Karpas-422 (cell line): ENCODE results near the gene ALPL. TPM values are rescaled to one million over a fixed set of nuclear protein-coding genes. Genes with fewer than 3 reads are reported as not detected.

ENCODE experiments used
- DNase-seq: peaks from one replicate; pipeline ENCODE4 v3.0.0-alpha.2; 2015
- H2AFZ ChIP-seq: fragments of 200-600 bp; sonication (generic); 2 replicates; pipeline ENCODE4 v1.6.1; 2014; ENCODE audit warnings: antibody characterized with exemption, low read length, mixed read lengths
- H3K27ac ChIP-seq: fragments of 200-600 bp; sonication (generic); 2 replicates; pipeline ENCODE4 v1.5.1; 2014; ENCODE audit warnings: mild to moderate bottlenecking, low read length, moderate library complexity
- H3K27me3 ChIP-seq: fragments of 200-600 bp; sonication (generic); 2 replicates; pipeline ENCODE4 v1.6.1; 2014; ENCODE audit warnings: low read length, mixed read lengths
- H3K36me3 ChIP-seq: fragments of 200-600 bp; sonication (generic); 2 replicates; pipeline ENCODE4 v1.6.1; 2014; ENCODE audit warnings: low read length, mixed read lengths; ENCODE audit not compliant: insufficient read depth
- H3K4me1 ChIP-seq: fragments of 200-600 bp; sonication (generic); 2 replicates; pipeline ENCODE4 v1.6.1; 2014; ENCODE audit warnings: mild to moderate bottlenecking, low read length, mixed read lengths
- H3K4me2 ChIP-seq: fragments of 200-600 bp; sonication (generic); 2 replicates; pipeline ENCODE4 v1.6.1; 2014; ENCODE audit warnings: low read length, low read depth, mild to moderate bottlenecking; ENCODE audit not compliant: poor library complexity, severe bottlenecking
- H3K4me3 ChIP-seq: fragments of 200-600 bp; sonication (generic); 2 replicates; pipeline ENCODE4 v1.5.1; 2014; ENCODE audit warnings: mild to moderate bottlenecking, antibody characterized with exemption, low read length, mixed read lengths
- H3K79me2 ChIP-seq: fragments of 200-600 bp; sonication (generic); 2 replicates; pipeline ENCODE4 v1.6.1; 2014; ENCODE audit warnings: mild to moderate bottlenecking, low read length, mixed read lengths
- H3K9ac ChIP-seq: fragments of 200-600 bp; sonication (generic); 2 replicates; pipeline ENCODE4 v1.6.0; 2014; ENCODE audit warnings: low read length
- H3K9me2 ChIP-seq: fragments of 200-600 bp; sonication (generic), shearing (Covaris generic); replicated peaks from 2 replicates; pipeline ENCODE4 v1.6.0; 2014; ENCODE audit warnings: mild to moderate bottlenecking, low read length, moderate library complexity; ENCODE audit not compliant: insufficient read depth
- H3K9me3 ChIP-seq: fragments of 300-700, 200-600 bp; sonication (generic); 2 replicates; pipeline ENCODE4 v1.6.1; 2014; ENCODE audit warnings: low read length, mixed read lengths
- H4K20me1 ChIP-seq: fragments of 200-600 bp; sonication (generic); 2 replicates; pipeline ENCODE4 v1.6.1; 2014; ENCODE audit warnings: mild to moderate bottlenecking, antibody characterized with exemption, low read length, low read depth; ENCODE audit not compliant: insufficient read depth
- total RNA-seq: library from RNA; depleted of rRNA; stranded (reverse); fragments of >200 nt; shearing (Covaris generic); gene quantifications from 2 replicates; pipeline ENCODE4 v1.2.3, GENCODE V29; 2014; ENCODE audit warnings: low replicate concordance

Gene ALPL
- total RNA-seq, 1 experiment from 2014 or later: not detected

DNA sequence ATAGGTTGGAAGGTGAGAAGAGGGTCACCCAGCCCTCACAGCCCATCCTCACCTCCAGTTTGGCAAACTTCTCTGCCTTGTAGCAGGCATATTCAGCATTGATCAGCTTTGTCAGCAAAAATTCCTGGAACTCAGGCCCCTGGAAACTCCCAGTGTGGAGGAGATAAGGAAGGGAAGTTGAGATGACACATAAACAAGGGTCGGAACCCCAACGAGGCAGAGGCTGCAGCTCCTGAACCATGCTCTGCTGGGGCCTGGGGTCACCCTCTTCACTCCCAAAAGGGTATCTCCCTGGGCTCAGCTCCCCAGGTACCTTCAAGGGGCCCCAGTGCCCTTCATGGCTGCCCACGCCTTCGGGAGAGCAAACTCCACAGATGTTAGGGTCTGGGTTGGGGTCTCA is 99.6 kb downstream of the ALPL start:
- no peaks in the 10 kb centered on the region for H3K36me3 ChIP-seq
- H2AFZ ChIP-seq: no peak overlapping the region
- no peaks in the 10 kb centered on the region for H3K9me3 ChIP-seq
- no peak overlapping the region for H3K27ac ChIP-seq
- H3K4me1 ChIP-seq: peaks cover 6% of the 10 kb centered on the region
- H3K9ac ChIP-seq: no peak overlapping the region
- no peaks in the 10 kb centered on the region for H3K27me3 ChIP-seq
- H3K4me3 ChIP-seq: no peak overlapping the region
- DNase-seq: no peak
- no peaks in the 10 kb centered on the region for H3K9me2 ChIP-seq
- no peaks in the 10 kb centered on the region for H3K79me2 ChIP-seq
- no peaks in the 10 kb centered on the region for H4K20me1 ChIP-seq
- H3K4me2 ChIP-seq: no peak overlapping the region

DNA sequence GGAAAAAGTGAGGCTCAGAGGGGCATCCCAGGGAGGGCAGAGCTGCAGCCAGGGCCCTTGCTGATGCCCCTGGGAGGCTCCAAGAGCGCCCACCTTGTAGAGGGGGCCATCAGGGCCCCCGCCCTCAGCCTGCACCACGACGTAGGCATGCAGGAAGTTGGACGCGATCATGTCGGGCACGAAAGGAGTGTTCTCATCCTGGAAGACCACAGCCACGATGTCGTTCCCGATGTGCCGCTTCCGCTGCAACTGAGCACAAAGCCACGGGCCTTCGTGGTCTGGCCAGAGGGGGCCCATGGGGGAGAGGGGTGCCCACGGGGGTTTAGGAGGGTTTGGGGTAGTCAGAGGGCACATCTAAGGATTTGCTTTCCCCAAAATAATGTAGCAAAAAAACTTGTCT is 100.8 kb downstream of the ALPL start:
- H3K27me3 ChIP-seq: no peaks in the 10 kb centered on the region

DNA sequence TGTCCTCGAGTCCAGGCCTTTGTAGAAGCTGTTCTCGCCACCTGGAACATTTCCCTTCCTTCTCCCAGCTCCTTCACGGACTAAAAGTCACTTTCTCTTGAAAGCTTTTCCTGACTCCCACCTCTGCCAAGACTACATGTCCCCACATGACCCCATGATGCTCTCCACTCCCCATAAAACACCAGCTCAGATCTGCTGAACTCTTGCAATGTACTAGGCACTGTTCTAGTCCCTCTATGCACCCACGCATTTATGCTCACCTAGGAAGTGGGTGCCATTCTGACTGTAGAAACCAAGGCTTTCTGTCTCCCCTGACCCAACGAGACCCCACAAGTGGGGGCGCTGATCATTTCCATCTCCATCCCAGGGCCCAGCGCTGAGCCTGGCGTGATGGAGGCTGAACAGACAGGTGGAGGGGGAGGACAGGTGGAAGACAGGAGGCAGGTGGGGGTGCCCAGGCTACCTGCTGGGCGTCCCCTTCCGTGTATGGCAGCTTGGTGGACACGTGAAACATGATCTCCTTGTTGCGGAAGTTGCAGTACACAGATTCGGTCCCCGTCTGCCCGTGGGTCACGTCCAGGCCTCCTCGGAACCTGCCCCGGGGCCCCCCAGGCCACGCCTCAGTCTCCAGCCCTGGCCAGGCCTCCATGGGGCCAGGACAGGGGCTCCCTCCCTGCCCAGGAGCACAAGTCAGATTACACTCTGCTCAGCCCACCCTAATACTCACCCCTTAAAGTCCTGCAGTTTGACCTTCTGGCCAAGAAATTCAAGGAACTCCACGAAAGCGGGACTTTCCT is 102.0 kb downstream of the ALPL start:
- no peak overlapping the region for H3K4me3 ChIP-seq
- no peaks in the 10 kb centered on the region for H3K27me3 ChIP-seq
- no peaks in the 10 kb centered on the region for H4K20me1 ChIP-seq
- H3K4me1 ChIP-seq: peaks cover 6% of the 10 kb centered on the region
- H3K36me3 ChIP-seq: no peaks in the 10 kb centered on the region
- no peaks in the 10 kb centered on the region for H3K79me2 ChIP-seq
- no peak overlapping the region for H3K27ac ChIP-seq
- no peaks in the 10 kb centered on the region for H3K9me3 ChIP-seq
- H2AFZ ChIP-seq: no peak overlapping the region
- no peaks in the 10 kb centered on the region for H3K9me2 ChIP-seq
- no peak overlapping the region for H3K9ac ChIP-seq
- no peak overlapping the region for H3K4me2 ChIP-seq
- DNase-seq: no peak

More for the DNA sequence above, 100.8 kb downstream of the ALPL start:
- H3K4me3 ChIP-seq: no peak overlapping the region
- no peak overlapping the region for H3K9ac ChIP-seq
- H4K20me1 ChIP-seq: no peaks in the 10 kb centered on the region
- H3K9me2 ChIP-seq: no peaks in the 10 kb centered on the region
- peaks cover 6% of the 10 kb centered on the region for H3K4me1 ChIP-seq
- no peak overlapping the region for H3K4me2 ChIP-seq
- no peak for DNase-seq
- no peaks in the 10 kb centered on the region for H3K36me3 ChIP-seq
- no peak overlapping the region for H2AFZ ChIP-seq
- H3K79me2 ChIP-seq: no peaks in the 10 kb centered on the region
- H3K27ac ChIP-seq: no peak overlapping the region
- H3K9me3 ChIP-seq: no peaks in the 10 kb centered on the region

DNA sequence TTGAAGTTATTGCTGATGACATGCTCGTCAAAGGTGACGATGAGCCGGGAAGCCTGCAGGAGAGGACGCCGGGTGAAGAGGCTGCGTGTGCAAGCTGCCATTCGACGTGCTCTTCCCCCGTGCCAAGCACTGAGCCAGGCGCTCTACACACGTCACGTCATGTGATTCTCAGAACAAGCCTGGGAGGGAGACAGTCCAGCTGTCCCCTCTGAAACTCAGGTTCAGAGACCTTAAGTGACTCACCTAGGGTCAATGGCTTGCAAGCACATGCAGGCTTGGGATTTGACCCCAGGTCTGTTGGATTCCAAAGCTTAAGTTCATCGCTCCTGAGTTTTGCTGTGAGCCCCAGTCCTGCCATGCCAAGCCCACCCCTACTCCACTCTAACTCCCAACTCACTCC is 102.8 kb downstream of the ALPL start:
- H3K4me2 ChIP-seq: no peak overlapping the region
- DNase-seq: no peak
- H3K4me3 ChIP-seq: no peak overlapping the region

DNA sequence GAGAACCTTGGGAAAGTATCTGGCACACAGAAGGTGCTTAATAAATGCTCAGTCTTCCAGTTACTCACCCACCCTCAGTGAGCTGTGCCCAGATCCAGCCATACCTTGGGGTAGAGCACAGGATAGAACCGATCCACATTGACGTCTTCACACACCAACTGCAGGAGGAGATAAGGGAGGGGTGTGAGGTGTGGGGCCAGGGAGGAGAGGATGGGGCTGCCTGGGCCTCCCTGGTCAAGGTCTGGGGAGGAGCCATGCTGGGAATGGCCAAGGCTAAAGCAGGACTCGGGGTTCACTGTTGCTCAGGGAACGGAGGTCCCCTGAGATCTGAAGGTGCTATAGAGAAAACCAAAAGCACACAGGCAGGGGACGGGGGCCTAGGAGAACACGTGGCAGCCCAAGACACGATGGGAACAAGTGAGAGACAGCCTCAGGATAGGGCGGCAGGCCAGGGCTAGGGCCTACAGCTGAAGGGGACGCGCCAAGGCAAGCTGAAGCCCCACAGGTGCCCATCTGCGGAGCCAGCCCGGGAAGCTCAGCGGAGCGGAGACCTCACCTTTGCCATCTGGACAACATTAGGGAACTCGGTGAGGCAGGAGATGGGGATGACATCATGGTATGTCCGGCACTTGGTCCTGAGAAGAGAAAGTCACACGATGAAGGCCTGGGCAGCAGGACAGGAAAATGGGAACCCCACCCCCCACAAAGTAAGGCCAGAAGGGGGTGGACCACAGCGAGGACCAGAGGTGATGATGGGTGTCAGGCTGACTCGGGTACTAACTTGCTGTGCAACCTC is 104.0 kb downstream of the ALPL start:
- no peak overlapping the region for H3K27ac ChIP-seq
- H3K9me3 ChIP-seq: no peaks in the 10 kb centered on the region
- no peak overlapping the region for H3K9ac ChIP-seq
- no peaks in the 10 kb centered on the region for H3K27me3 ChIP-seq
- H2AFZ ChIP-seq: no peak overlapping the region
- no peaks in the 10 kb centered on the region for H3K36me3 ChIP-seq
- H3K9me2 ChIP-seq: no peaks in the 10 kb centered on the region
- no peaks in the 10 kb centered on the region for H3K79me2 ChIP-seq
- no peaks in the 10 kb centered on the region for H3K4me1 ChIP-seq
- no peak overlapping the region for H3K4me3 ChIP-seq
- no peaks in the 10 kb centered on the region for H4K20me1 ChIP-seq
- no peak for DNase-seq
- H3K4me2 ChIP-seq: no peak overlapping the region

More for the DNA sequence above, 102.8 kb downstream of the ALPL start:
- no peak overlapping the region for H3K27ac ChIP-seq
- no peaks in the 10 kb centered on the region for H3K9me3 ChIP-seq
- H4K20me1 ChIP-seq: no peaks in the 10 kb centered on the region
- H3K36me3 ChIP-seq: no peaks in the 10 kb centered on the region
- H2AFZ ChIP-seq: no peak overlapping the region
- H3K79me2 ChIP-seq: no peaks in the 10 kb centered on the region
- H3K4me1 ChIP-seq: peaks cover 6% of the 10 kb centered on the region
- H3K9ac ChIP-seq: no peak overlapping the region
- no peaks in the 10 kb centered on the region for H3K9me2 ChIP-seq
- no peaks in the 10 kb centered on the region for H3K27me3 ChIP-seq

DNA sequence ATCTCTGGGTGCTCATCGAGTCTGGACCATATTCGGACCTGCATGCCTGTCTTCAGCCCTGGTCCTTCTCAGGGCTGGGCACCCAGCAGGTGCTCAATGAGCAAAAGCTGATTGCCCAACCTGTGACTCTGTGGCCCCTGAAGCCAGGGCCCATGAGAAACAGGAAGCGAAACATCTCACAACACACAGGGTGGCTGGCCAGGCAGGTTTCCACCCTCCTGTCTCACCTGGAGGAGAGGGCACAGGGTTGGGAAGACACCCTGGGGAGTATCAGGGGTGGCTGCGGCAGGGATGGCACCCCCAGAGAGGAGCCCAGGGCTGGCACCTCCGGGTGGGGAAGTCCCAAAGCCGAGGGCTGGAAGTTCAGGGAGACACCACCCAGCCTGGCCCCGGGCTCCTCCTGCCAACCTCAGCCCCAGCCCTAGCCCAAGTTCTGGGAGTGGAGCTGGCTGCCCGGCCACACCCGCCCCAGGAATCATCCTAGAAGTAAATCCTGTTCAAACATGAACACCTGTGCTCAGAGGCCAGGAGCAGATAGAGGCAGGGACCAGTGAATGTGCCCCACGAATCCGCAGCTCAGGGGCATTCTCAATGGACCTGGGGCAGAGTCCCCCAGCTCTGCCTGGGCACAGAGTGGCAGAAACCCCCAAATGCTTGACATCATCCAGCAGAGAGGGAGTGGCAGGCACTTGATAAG is 105.3 kb downstream of the ALPL start:
- no peaks in the 10 kb centered on the region for H3K36me3 ChIP-seq
- H4K20me1 ChIP-seq: 0 out of 2 replicates have a peak, but pooled peaks cover 1% of the 10 kb centered on the region
- H3K27ac ChIP-seq: no peak overlapping the region
- no peaks in the 10 kb centered on the region for H3K9me3 ChIP-seq
- no peaks in the 10 kb centered on the region for H3K27me3 ChIP-seq
- H3K79me2 ChIP-seq: no peaks in the 10 kb centered on the region
- H3K9me2 ChIP-seq: no peaks in the 10 kb centered on the region
- H3K9ac ChIP-seq: no peak overlapping the region
- no peak overlapping the region for H3K4me2 ChIP-seq
- no peak for DNase-seq
- H3K4me3 ChIP-seq: no peak overlapping the region
- no peaks in the 10 kb centered on the region for H3K4me1 ChIP-seq
- no peak overlapping the region for H2AFZ ChIP-seq

DNA sequence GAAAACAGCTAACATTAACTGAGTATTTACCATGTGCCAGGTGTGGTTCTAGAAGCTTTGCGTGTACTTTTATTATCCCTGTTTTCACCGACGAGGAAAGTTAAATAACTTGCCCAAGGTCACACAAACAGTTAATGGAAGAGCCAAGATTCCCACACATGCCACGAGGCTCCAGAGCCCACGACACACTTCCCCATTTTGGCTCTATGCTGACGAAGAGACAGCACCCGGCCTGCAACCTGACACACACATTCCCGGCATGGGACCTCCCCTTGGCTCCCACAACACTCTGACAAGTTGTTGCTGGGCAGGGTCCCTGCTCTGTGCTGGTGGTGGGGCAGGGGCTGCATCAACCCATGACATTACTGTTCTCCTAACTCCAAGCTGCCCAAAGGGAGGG is 107.1 kb downstream of the ALPL start:
- no peak overlapping the region for H3K4me3 ChIP-seq
- DNase-seq: no peak
- H3K4me2 ChIP-seq: no peak overlapping the region
- H3K36me3 ChIP-seq: no peaks in the 10 kb centered on the region
- no peaks in the 10 kb centered on the region for H3K9me3 ChIP-seq
- no peaks in the 10 kb centered on the region for H3K4me1 ChIP-seq
- no peaks in the 10 kb centered on the region for H3K9me2 ChIP-seq
- no peak overlapping the region for H2AFZ ChIP-seq
- no peaks in the 10 kb centered on the region for H3K27me3 ChIP-seq
- H3K27ac ChIP-seq: no peak overlapping the region
- 0 out of 2 replicates have a peak, but pooled peaks cover 3% of the 10 kb centered on the region for H4K20me1 ChIP-seq
- no peaks in the 10 kb centered on the region for H3K79me2 ChIP-seq
- H3K9ac ChIP-seq: no peak overlapping the region
